GM12878 (cell line): Measurements from ENCODE around the gene PIAS2. TPM values are rescaled to one million over a fixed set of nuclear protein-coding genes. Genes with fewer than 3 reads are reported as not detected.

ENCODE experiments used
- ATAC-seq: fragments of 200-7000 bp; cut with Tn5 transposase; 3 replicates; pipeline ENCODE4 v1.9.1; 2020; ENCODE audit warnings: mild to moderate bottlenecking, moderate library complexity
- BruUV-seq: library from RNA; stranded (reverse); fragments of 400-500 nt; replicated peaks from 2 replicates; lab custom pipeline; 2021; lab: Mats Ljungman, UMichigan
- CTCF ChIA-PET: fragments of 300-600 bp; sonication (Branson Sonifier 250); formaldehyde crosslinking; extraction: SDS; loops from one replicate; lab custom pipeline; 2021; ENCODE audit warnings: inconsistent platforms; lab: Yijun Ruan, JAX
- POLR2A ChIA-PET: fragments of 350-600 bp; formaldehyde crosslinking; extraction: SDS; loops from one replicate; lab custom pipeline; 2021; ENCODE audit warnings: inconsistent platforms; lab: Charles Lee
- RAD21 ChIA-PET: fragments of 300-600 bp; sonication (Branson Sonifier 250); formaldehyde crosslinking; loops from one replicate; lab custom pipeline; 2023; ENCODE audit warnings: antibody characterized with exemption; ENCODE audit not compliant: unreplicated experiment; lab: Charles Lee
- SMC1A ChIA-PET: fragments of 300-600 bp; sonication (Branson Sonifier 250); formaldehyde crosslinking; loops from one replicate; lab custom pipeline; 2023; ENCODE audit not compliant: unreplicated experiment, uncharacterized antibody; lab: Charles Lee
- DNase-seq: peaks from one replicate; pipeline ENCODE4 v3.0.0-alpha.2; 2011; ENCODE audit warnings: low read depth, low spot score
- FAIRE-seq: peaks from 3 replicates; lab custom pipeline; 2011; peaks lifted over from hg19 to GRCh38; lab: Jason Lieb, UNC
- H2AFZ ChIP-seq: 2 replicates; pipeline ENCODE4 v1.6.0; 2011; ENCODE audit warnings: low read depth, low read length, control low read depth; ENCODE audit not compliant: control insufficient read depth
- H3K27ac ChIP-seq: 2 replicates; pipeline ENCODE4 v1.5.1; 2011; ENCODE audit warnings: control low read depth; ENCODE audit not compliant: control insufficient read depth, insufficient read depth
- H3K27me3 ChIP-seq, 2 experiments: replicated peaks in 1 of 2; 2 replicates each; pipeline versions ENCODE4 v1.6.0 to v1.6.1; 2011; ENCODE audit warnings: low read length in 1 of 2; ENCODE audit not compliant: control insufficient read depth in 2 of 2, insufficient read depth in 2 of 2
- H3K36me3 ChIP-seq, 2 experiments: 2 replicates each; pipeline ENCODE4 v1.5.1; 2011; ENCODE audit warnings: low read length in 1 of 2; ENCODE audit not compliant: control insufficient read depth in 2 of 2, insufficient read depth in 2 of 2
- H3K4me1 ChIP-seq: 2 replicates; pipeline ENCODE4 v1.6.1; 2011; ENCODE audit warnings: mild to moderate bottlenecking, low read length, moderate library complexity, mixed read lengths; ENCODE audit not compliant: control insufficient read depth, insufficient read depth
- H3K4me2 ChIP-seq: 2 replicates; pipeline ENCODE4 v1.6.0; 2011; ENCODE audit warnings: control low read depth; ENCODE audit not compliant: control insufficient read depth, insufficient read depth
- H3K4me3 ChIP-seq: fragments of 200-600 bp; sonication (generic); 2 replicates; pipeline ENCODE4 v1.5.1; 2016
- H3K79me2 ChIP-seq: 2 replicates; pipeline ENCODE4 v1.6.0; 2011; ENCODE audit warnings: low read length; ENCODE audit not compliant: control insufficient read depth, insufficient read depth
- H3K9ac ChIP-seq: 2 replicates; pipeline ENCODE4 v1.8.0; 2011; ENCODE audit warnings: low read length, control low read depth, mixed read lengths; ENCODE audit not compliant: control insufficient read depth, insufficient read depth
- H3K9me3 ChIP-seq: replicated peaks from 3 replicates; pipeline ENCODE4 v1.5.1; 2011; ENCODE audit warnings: mild to moderate bottlenecking, low read length; ENCODE audit not compliant: control insufficient read depth, insufficient read depth
- H4K20me1 ChIP-seq: 2 replicates; pipeline ENCODE4 v1.6.0; 2011; ENCODE audit not compliant: control insufficient read depth, insufficient read depth
- IKZF1 ChIP-seq: fragments of 450-650 bp; conservative IDR thresholded peaks from 2 replicates; pipeline ENCODE4 v1.6.1; 2017; ENCODE audit warnings: antibody characterized with exemption, mild to moderate bottlenecking
- PAX8 ChIP-seq: fragments of 450-650 bp; IDR thresholded peaks from 2 replicates; pipeline ENCODE4 v1.6.1; 2017; ENCODE audit warnings: mild to moderate bottlenecking, moderate library complexity
- POLR2A ChIP-seq: IDR thresholded peaks from 2 replicates; pipeline ENCODE4 v1.6.1; 2011; ENCODE audit warnings: low read depth, mild to moderate bottlenecking, low read length
- RAD21 ChIP-seq: IDR thresholded peaks from 2 replicates; pipeline ENCODE4 v1.6.1; 2011; ENCODE audit warnings: mild to moderate bottlenecking, low read depth, low read length, moderate library complexity; ENCODE audit not compliant: insufficient read depth
- STAT1 ChIP-seq: fragments of 450-650 bp; conservative IDR thresholded peaks from 2 replicates; pipeline ENCODE4 v1.6.1; 2014; ENCODE audit warnings: antibody characterized with exemption, mild to moderate bottlenecking
- WGBS: methylation state at CpG from one replicate; pipeline ENCODE4 v1.1.6; 2016; ENCODE audit warnings: low lambda C conversion rate; ENCODE audit not compliant: insufficient replicate concordance, insufficient coverage; ENCODE audit errors: missing lambda C conversion rate; 5-methylcytosine and 5-hydroxymethylcytosine counted together
- in situ Hi-C: fragments of 300-500 bp; cut with MboI; formaldehyde crosslinking; loops from 9 replicates; pipeline ENCODE4 v1.14.3; 2018; ENCODE audit warnings: mixed read lengths
- intact Hi-C: fragments of 100-400 bp; cut with micrococcal nuclease; formaldehyde crosslinking; loops from one replicate; pipeline ENCODE4 v1.14.2; 2022; ENCODE audit not compliant: unreplicated experiment
- polyA plus RNA-seq, 11 experiments: library from polyadenylated mRNA; depleted of rRNA in 4 of 11; unstranded in 6 of 11; stranded (reverse) in 5 of 11; fragments of >200 nt; fragmentation: Nextera tagmentation in 4 of 11; fragmentation: Illumina TruSeq in 1 of 11; extraction: Ambion mirVana in 4 of 11; extraction: Trizol in 1 of 11; gene quantifications; 1 replicate in 1 of 11; 2 replicates in 10 of 11; pipeline versions ENCODE4 v1.2.1 to v1.2.3, GENCODE V29; 2011 to 2016; ENCODE audit warnings: inconsistent platforms in 2 of 11, missing spikeins in 2 of 11, low read depth in 1 of 11
- total RNA-seq, 4 experiments: library from RNA; depleted of rRNA in 3 of 4; stranded (reverse); fragments of >200 nt in 3 of 4; fragmentation: Illumina TruSeq in 1 of 4; extraction: Trizol in 1 of 4; gene quantifications; 2 replicates each; pipeline versions ENCODE4 v1.2.1 to v1.2.3, GENCODE V29; 2013 to 2021

PIAS2 gene
- total and polyA plus RNA-seq, 10 of the 15 experiments (the other 5 are each of a cell fraction or from before 2014, with no cell fraction given), result 4.0 to 31.8 (median 22.4) TPM

DNA sequence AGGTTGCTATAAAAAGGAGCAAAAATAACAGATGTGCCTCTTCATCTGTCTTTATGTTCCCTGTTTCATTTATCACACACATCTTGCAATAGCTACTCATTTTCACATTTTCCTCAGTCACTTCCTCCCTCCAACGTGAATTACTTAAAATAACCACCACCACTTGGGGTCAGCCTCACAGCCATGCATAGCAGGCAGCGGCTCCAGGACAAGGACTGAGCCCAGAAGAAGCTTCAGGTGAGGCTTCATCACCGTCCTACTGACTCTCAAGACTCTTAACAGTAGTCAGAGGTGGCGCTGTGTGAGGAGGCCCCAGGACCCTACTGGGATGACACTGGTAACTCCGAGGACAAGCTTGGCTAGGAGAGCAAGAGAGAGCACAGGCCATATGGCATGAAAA is 144.9 kb downstream of the PIAS2 start:
- ChIA-PET POLR2A (no interaction called here), CTCF (interaction anchor here (0.7 to 1.1 kb wide), 3 partner anchors 15 to 61 kb away, joined by 3 to 5 read pairs (median 4); no protein-coding TSS in a partner anchor), RAD21 (interaction anchor here (1.5 kb wide), 1 partner anchor 145 kb away, joined by 5 read pairs; the partner anchor contains the start of genes KATNAL2 and PIAS2), SMC1A (interaction anchor here (0.5 kb wide), 1 partner anchor 1317 kb away, joined by 3 read pairs; no protein-coding TSS in a partner anchor)
- no peaks in the 10 kb centered on the region for H3K9me3 ChIP-seq
- DNase-seq (no peak), FAIRE-seq (no peak), ATAC-seq (no peak; the same call in 2 of the 3 replicates)
- no peak overlapping the region for H3K27ac ChIP-seq
- WGBS, result 54% methylated on average over 5 of the region's 5 CpGs
- no peaks in the 10 kb centered on the region for H3K79me2 ChIP-seq
- TF ChIP-seq POLR2A (no peak), STAT1 (no peak), RAD21 (0 out of 2 replicates have a peak, but pooled peaks have one; percentile 20), PAX8 (no peak)
- no peaks in the 10 kb centered on the region for H3K27me3 ChIP-seq
- H3K9ac ChIP-seq, result no peak overlapping the region
- H4K20me1 ChIP-seq, result no peaks in the 10 kb centered on the region
- intact Hi-C loops, result no loop called here
- no peaks in the 10 kb centered on the region for H3K36me3 ChIP-seq
- no peak overlapping the region for H2AFZ ChIP-seq
- BruUV-seq, result no TSS peak
- no peaks in the 10 kb centered on the region for H3K4me1 ChIP-seq
- in situ Hi-C loops, result no loop called here
- no peak overlapping the region for H3K4me3 ChIP-seq
- H3K4me2 ChIP-seq, result no peak overlapping the region

DNA sequence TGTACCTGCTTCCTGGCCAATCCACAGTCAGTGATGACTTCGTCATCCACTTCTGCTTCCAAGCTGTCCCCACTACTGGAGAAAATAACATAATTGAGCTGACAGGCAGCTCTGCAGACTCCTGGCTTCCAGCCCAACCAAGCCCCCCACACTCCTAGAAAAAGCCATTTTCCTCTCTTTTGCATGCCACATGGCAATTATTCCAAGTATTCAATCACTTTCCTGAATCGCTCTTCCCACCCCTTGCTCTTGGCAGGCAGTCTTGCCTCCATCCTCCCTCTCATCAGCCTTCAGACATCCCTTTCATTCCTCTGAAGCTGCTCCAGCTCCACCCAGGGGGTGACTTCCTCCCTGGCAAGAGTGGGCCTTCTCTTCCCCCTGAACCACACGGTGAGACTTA is 146.2 kb downstream of the PIAS2 start:
- ChIA-PET CTCF (no interaction called here), RAD21 (interaction anchor here (1.5 kb wide), 1 partner anchor 146 kb away, joined by 5 read pairs; the partner anchor contains the start of genes KATNAL2 and PIAS2)
- Histone ChIP-seq H3K79me2 (no peaks in the 10 kb centered on the region), H3K9ac (no peak overlapping the region), H3K36me3 (no peaks in the 10 kb centered on the region), H3K9me3 (no peaks in the 10 kb centered on the region), H4K20me1 (no peaks in the 10 kb centered on the region)
- FAIRE-seq, result no peak
- TF ChIP-seq IKZF1, result no peak
- TF ChIP-seq, all 136 proteins: peak for 0
- intact Hi-C loops, result no loop called here
- DNase-seq, result no peak
- POLR2A ChIA-PET, result no interaction called here
- no peak for ATAC-seq
- H3K4me1 ChIP-seq, result no peaks in the 10 kb centered on the region
- SMC1A ChIA-PET, result no interaction called here
- no peak overlapping the region for H3K27ac ChIP-seq
- no peak overlapping the region for H3K4me2 ChIP-seq
- WGBS, result 54% methylated on average over 3 of the region's 3 CpGs
- no peak overlapping the region for H2AFZ ChIP-seq
- no TSS peak for BruUV-seq
- H3K27me3 ChIP-seq, result no peaks in the 10 kb centered on the region
- in situ Hi-C loops, result no loop called here
- H3K4me3 ChIP-seq, result no peak overlapping the region
